H1 (cell line): ENCODE measurements around the gene PYGL. TPM values are rescaled to one million over a fixed set of nuclear protein-coding genes. Genes with fewer than 3 reads are reported as not detected.

ENCODE experiments used
- CEBPB ChIP-seq: IDR thresholded peaks from 2 replicates; pipeline ENCODE4 v1.6.1; 2012; ENCODE audit warnings: low read depth, low read length
- JUN ChIP-seq: IDR thresholded peaks from 2 replicates; pipeline ENCODE4 v1.6.1; 2011; ENCODE audit warnings: low read depth, mild to moderate bottlenecking, improper control_type of control experiment, low read length
- MAFK ChIP-seq: IDR thresholded peaks from 2 replicates; pipeline ENCODE4 v1.6.1; 2012; ENCODE audit warnings: low read depth, mild to moderate bottlenecking, improper control_type of control experiment, low read length
- MAX ChIP-seq: IDR thresholded peaks from 2 replicates; pipeline ENCODE4 v1.6.1; 2012; ENCODE audit warnings: inconsistent platforms
- SP4 ChIP-seq: IDR thresholded peaks from 2 replicates; pipeline ENCODE4 v1.6.1; 2012; ENCODE audit warnings: low read length, inconsistent platforms
- SRF ChIP-seq: IDR thresholded peaks from 2 replicates; pipeline ENCODE4 v1.6.1; 2011; ENCODE audit warnings: mild to moderate bottlenecking, low read depth, low read length, moderate library complexity
- TBP ChIP-seq: IDR thresholded peaks from 2 replicates; pipeline ENCODE4 v1.6.1; 2011; ENCODE audit warnings: low read depth, low read length, improper control_type of control experiment
- polyA plus RNA-seq, 7 experiments: library from polyadenylated mRNA; depleted of rRNA in 3 of 7; stranded (reverse) in 5 of 7; unstranded in 2 of 7; fragments of >200 nt in 5 of 7; fragments of 200-250 nt in 2 of 7; gene quantifications; 1 replicate in 5 of 7; 2 replicates in 1 of 7; 4 replicates in 1 of 7; pipeline versions ENCODE4 v1.2.1 to v1.2.3, GENCODE V29; 2011 to 2013; ENCODE audit warnings: missing spikeins in 2 of 7, mixed read lengths in 2 of 7
- total RNA-seq: library from RNA; stranded (reverse); fragmentation: NEBNext Ultra II Directional; extraction: Animal tissue kit (Norgen Biotek cat#: 25700); gene quantifications from 2 replicates; pipeline ENCODE4 v1.2.1, GENCODE V29; 2021
- TF ChIP-seq, protein P1 (sequence below): fragments of 300-600 bp; sonication (generic); IDR thresholded peaks from 2 replicates; pipeline ENCODE4 v1.7.1; 2012; ENCODE audit warnings: low read length, moderate library complexity, mild to moderate bottlenecking, inconsistent platforms; ENCODE audit not compliant: insufficient replicate concordance
- TF ChIP-seq, protein P2 (sequence below): IDR thresholded peaks from 2 replicates; pipeline ENCODE4 v1.6.1; 2011; ENCODE audit warnings: low read depth, mild to moderate bottlenecking, low read length; ENCODE audit not compliant: insufficient read depth

PYGL gene
- total and polyA plus RNA-seq, 2 of the 8 experiments (the other 6 are each of a cell fraction or from before 2014, with no cell fraction given): 26.1 to 50.5 TPM

DNA sequence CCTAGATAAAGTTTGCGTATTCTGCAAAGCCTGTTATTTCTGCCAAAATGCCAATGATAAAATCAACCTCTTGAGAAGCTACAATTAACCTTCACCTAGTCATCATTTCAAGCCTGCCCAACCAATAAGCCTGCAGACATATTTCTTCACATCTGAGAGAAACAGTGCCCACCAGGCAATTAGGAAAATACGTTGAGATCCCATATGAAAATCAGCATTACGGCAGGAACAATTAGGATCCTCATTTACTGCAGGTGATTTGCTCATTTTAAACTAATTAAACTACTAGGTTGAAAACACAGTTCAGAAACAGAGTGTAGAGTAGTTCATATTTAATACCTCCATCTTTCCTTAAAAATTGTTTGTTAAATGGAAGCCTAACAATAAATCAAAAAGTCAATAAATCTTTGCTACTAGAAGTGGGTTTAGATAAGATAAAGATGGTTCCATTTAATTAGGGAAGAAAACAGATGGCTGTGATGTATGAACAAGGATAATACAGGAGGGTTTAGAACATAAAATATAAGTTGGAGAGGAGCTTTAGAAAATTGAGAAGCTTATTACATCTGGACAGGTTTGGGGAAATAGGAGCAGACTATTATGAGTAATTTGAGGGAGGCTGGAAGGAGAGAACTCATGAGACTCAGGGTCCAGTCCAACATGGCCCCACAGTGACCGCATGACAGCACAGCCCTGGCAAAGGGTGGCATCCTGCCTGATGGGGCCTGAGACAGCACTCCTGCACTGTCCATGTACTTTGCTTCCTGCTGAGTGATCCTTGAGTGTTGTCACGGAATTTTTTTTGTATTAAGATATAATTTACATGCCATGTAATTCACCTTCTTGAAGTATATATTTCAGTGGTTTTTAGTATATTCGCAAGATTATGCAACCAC is 26.9 kb upstream of the PYGL start (continued):
- TF ChIP-seq, protein P1, sequence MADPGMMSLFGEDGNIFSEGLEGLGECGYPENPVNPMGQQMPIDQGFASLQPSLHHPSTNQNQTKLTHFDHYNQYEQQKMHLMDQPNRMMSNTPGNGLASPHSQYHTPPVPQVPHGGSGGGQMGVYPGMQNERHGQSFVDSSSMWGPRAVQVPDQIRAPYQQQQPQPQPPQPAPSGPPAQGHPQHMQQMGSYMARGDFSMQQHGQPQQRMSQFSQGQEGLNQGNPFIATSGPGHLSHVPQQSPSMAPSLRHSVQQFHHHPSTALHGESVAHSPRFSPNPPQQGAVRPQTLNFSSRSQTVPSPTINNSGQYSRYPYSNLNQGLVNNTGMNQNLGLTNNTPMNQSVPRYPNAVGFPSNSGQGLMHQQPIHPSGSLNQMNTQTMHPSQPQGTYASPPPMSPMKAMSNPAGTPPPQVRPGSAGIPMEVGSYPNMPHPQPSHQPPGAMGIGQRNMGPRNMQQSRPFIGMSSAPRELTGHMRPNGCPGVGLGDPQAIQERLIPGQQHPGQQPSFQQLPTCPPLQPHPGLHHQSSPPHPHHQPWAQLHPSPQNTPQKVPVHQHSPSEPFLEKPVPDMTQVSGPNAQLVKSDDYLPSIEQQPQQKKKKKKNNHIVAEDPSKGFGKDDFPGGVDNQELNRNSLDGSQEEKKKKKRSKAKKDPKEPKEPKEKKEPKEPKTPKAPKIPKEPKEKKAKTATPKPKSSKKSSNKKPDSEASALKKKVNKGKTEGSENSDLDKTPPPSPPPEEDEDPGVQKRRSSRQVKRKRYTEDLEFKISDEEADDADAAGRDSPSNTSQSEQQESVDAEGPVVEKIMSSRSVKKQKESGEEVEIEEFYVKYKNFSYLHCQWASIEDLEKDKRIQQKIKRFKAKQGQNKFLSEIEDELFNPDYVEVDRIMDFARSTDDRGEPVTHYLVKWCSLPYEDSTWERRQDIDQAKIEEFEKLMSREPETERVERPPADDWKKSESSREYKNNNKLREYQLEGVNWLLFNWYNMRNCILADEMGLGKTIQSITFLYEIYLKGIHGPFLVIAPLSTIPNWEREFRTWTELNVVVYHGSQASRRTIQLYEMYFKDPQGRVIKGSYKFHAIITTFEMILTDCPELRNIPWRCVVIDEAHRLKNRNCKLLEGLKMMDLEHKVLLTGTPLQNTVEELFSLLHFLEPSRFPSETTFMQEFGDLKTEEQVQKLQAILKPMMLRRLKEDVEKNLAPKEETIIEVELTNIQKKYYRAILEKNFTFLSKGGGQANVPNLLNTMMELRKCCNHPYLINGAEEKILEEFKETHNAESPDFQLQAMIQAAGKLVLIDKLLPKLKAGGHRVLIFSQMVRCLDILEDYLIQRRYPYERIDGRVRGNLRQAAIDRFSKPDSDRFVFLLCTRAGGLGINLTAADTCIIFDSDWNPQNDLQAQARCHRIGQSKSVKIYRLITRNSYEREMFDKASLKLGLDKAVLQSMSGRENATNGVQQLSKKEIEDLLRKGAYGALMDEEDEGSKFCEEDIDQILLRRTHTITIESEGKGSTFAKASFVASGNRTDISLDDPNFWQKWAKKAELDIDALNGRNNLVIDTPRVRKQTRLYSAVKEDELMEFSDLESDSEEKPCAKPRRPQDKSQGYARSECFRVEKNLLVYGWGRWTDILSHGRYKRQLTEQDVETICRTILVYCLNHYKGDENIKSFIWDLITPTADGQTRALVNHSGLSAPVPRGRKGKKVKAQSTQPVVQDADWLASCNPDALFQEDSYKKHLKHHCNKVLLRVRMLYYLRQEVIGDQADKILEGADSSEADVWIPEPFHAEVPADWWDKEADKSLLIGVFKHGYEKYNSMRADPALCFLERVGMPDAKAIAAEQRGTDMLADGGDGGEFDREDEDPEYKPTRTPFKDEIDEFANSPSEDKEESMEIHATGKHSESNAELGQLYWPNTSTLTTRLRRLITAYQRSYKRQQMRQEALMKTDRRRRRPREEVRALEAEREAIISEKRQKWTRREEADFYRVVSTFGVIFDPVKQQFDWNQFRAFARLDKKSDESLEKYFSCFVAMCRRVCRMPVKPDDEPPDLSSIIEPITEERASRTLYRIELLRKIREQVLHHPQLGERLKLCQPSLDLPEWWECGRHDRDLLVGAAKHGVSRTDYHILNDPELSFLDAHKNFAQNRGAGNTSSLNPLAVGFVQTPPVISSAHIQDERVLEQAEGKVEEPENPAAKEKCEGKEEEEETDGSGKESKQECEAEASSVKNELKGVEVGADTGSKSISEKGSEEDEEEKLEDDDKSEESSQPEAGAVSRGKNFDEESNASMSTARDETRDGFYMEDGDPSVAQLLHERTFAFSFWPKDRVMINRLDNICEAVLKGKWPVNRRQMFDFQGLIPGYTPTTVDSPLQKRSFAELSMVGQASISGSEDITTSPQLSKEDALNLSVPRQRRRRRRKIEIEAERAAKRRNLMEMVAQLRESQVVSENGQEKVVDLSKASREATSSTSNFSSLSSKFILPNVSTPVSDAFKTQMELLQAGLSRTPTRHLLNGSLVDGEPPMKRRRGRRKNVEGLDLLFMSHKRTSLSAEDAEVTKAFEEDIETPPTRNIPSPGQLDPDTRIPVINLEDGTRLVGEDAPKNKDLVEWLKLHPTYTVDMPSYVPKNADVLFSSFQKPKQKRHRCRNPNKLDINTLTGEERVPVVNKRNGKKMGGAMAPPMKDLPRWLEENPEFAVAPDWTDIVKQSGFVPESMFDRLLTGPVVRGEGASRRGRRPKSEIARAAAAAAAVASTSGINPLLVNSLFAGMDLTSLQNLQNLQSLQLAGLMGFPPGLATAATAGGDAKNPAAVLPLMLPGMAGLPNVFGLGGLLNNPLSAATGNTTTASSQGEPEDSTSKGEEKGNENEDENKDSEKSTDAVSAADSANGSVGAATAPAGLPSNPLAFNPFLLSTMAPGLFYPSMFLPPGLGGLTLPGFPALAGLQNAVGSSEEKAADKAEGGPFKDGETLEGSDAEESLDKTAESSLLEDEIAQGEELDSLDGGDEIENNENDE: no peak
- TF ChIP-seq CEBPB (no peak), MAX (no peak), SRF (no peak), SP4 (no peak), TBP (no peak), JUN (no peak), MAFK (no peak)
- TF ChIP-seq, protein P2, sequence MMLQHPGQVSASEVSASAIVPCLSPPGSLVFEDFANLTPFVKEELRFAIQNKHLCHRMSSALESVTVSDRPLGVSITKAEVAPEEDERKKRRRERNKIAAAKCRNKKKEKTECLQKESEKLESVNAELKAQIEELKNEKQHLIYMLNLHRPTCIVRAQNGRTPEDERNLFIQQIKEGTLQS: no peak
